A673 (cell line): ENCODE measurements around the gene ASTN2. TPM values are rescaled to one million over a fixed set of nuclear protein-coding genes. Genes with fewer than 3 reads are reported as not detected.

Experiments used
- BruUV-seq: library from RNA; stranded (reverse); fragments of 400-500 nt; replicated peaks from 2 replicates; lab custom pipeline; 2021; lab: Mats Ljungman, UMichigan
- CTCF ChIA-PET: fragments of 300-600 bp; sonication (Branson Sonifier 250); formaldehyde crosslinking; loops from one replicate; lab custom pipeline; 2022; ENCODE audit warnings: antibody characterized with exemption; lab: Charles Lee
- POLR2A ChIA-PET: fragments of 300-600 bp; sonication (Branson Sonifier 250); formaldehyde crosslinking; loops from one replicate; lab custom pipeline; 2022; ENCODE audit warnings: antibody characterized with exemption; ENCODE audit not compliant: low non-redundant PET; lab: Charles Lee
- DNase-seq: peaks from one replicate; pipeline ENCODE4 v3.0.0-alpha.2; 2015; ENCODE audit warnings: low spot score
- H3K27ac ChIP-seq: fragments of 200-600 bp; sonication (generic); 2 replicates; pipeline ENCODE4 v1.5.1; 2016; ENCODE audit warnings: mixed run types, low read depth, mild to moderate bottlenecking, mixed read lengths, antibody characterized with exemption, low read length; ENCODE audit not compliant: poor library complexity, severe bottlenecking
- H3K27me3 ChIP-seq: fragments of 200-600 bp; sonication (generic); replicated peaks from 2 replicates; pipeline ENCODE4 v1.6.1; 2017; ENCODE audit warnings: mixed run types, low read depth, mild to moderate bottlenecking, mixed read lengths, antibody characterized with exemption, low read length; ENCODE audit not compliant: insufficient read depth, poor library complexity
- H3K36me3 ChIP-seq: fragments of 200-600 bp; sonication (generic); 2 replicates; pipeline ENCODE4 v1.6.1; 2016; ENCODE audit warnings: mixed run types, mild to moderate bottlenecking, mixed read lengths, antibody characterized with exemption, low read length; ENCODE audit not compliant: insufficient read depth, poor library complexity, severe bottlenecking
- H3K4me1 ChIP-seq: fragments of 200-600 bp; sonication (generic); 2 replicates; pipeline ENCODE4 v1.6.1; 2017; ENCODE audit warnings: mixed run types, mild to moderate bottlenecking, mixed read lengths, antibody characterized with exemption, low read length; ENCODE audit not compliant: insufficient read depth, poor library complexity, severe bottlenecking
- H3K4me3 ChIP-seq: fragments of 200-600 bp; sonication (generic); 2 replicates; pipeline ENCODE4 v1.5.1; 2016; ENCODE audit warnings: low read depth, mixed run types, mild to moderate bottlenecking, mixed read lengths, low read length; ENCODE audit not compliant: poor library complexity, severe bottlenecking
- H3K9me3 ChIP-seq: fragments of 200-600 bp; sonication (generic); 2 replicates; pipeline ENCODE4 v1.6.1; 2016; ENCODE audit warnings: mixed run types, low read depth, mild to moderate bottlenecking, mixed read lengths, antibody characterized with exemption, low read length; ENCODE audit not compliant: poor library complexity, severe bottlenecking
- CTCF ChIP-seq: fragments of 300-800, 200-600 bp; sonication (generic); conservative IDR thresholded peaks from 2 replicates; pipeline ENCODE4 v1.5.1; 2017; ENCODE audit warnings: low read depth, mild to moderate bottlenecking, antibody characterized with exemption, low read length, moderate library complexity, mixed read lengths
- EZH2 ChIP-seq: fragments of 200-600 bp; sonication (generic); IDR thresholded peaks from 2 replicates; pipeline ENCODE4 v1.6.1; 2017; ENCODE audit warnings: borderline replicate concordance, low read depth, mild to moderate bottlenecking, mixed read lengths, antibody characterized with exemption, low read length; ENCODE audit not compliant: poor library complexity, severe bottlenecking
- intact Hi-C: fragments of 100-400 bp; cut with micrococcal nuclease; formaldehyde crosslinking; loops from one replicate; pipeline ENCODE4 v1.10.0; 2022; ENCODE audit not compliant: unreplicated experiment
- total RNA-seq: library from RNA; stranded (reverse); gene quantifications from 2 replicates; pipeline ENCODE4 v1.2.3, GENCODE V29; 2021

ASTN2 gene
- total RNA-seq, 1 experiment from 2014 or later: 3.4 TPM

- POLR2A ChIA-PET: no interaction called here
- H3K27me3 ChIP-seq: no peaks in the 10 kb centered on the region
- no TSS peak for BruUV-seq
- intact Hi-C loops: no loop called here
- H3K4me1 ChIP-seq: peaks cover 11% of the 10 kb centered on the region
- no peaks in the 10 kb centered on the region for H3K9me3 ChIP-seq
- no peak overlapping the region for H3K27ac ChIP-seq
- no peak for DNase-seq
- TF ChIP-seq CTCF: no peak
- TF ChIP-seq EZH2: no peak
- peak overlapping the region; percentile 73 for H3K4me3 ChIP-seq
- H3K36me3 ChIP-seq: no peaks in the 10 kb centered on the region
- CTCF ChIA-PET: no interaction called here
These were observed 725.9 kb downstream of the ASTN2 start for GRCh38 chr9:116688806-116689485.

- Histone ChIP-seq H3K27ac (peak overlapping the region; percentile 71), H3K4me1 (peaks cover 11% of the 10 kb centered on the region), H3K9me3 (peaks cover 4% of the 10 kb centered on the region), H3K27me3 (no peaks in the 10 kb centered on the region), H3K4me3 (peak overlapping the region; percentile 73), H3K36me3 (no peaks in the 10 kb centered on the region)
- peak; percentile 10 for DNase-seq
- POLR2A ChIA-PET: no interaction called here
- TF ChIP-seq CTCF: no peak
- TF ChIP-seq EZH2: no peak
- CTCF ChIA-PET: no interaction called here
- intact Hi-C loops: no loop called here
- BruUV-seq: no TSS peak
These were observed 727.1 kb downstream of the ASTN2 start for GRCh38 chr9:116687754-116688135.

GRCh38 chr9:116687074-116687753, 727.6 kb downstream of the ASTN2 start, which contains the start of gene TRIM32:
Gene TRIM32, plus strand, starts transcription at chr9:116687305. Its CDS starts 10,438 bp downstream, at chr9:116697743.
- Histone ChIP-seq H3K27ac (peak within 1 kb of the TSS; percentile 71), H3K36me3 (no peaks in the 10 kb centered on the region), H3K9me3 (peaks cover 4% of the 10 kb centered on the region), H3K27me3 (no peaks in the 10 kb centered on the region), H3K4me1 (peaks cover 11% of the 10 kb centered on the region), H3K4me3 (peak within 1 kb of the TSS; percentile 73)
- ChIA-PET POLR2A (interaction anchor here (0.6 kb wide), 1 partner anchor 30 kb away, joined by 13 read pairs; no protein-coding TSS in a partner anchor), CTCF (interaction anchor here (0.7 kb wide), 2 partner anchors 427 to 1094 kb away, joined by 3 read pairs; no protein-coding TSS in a partner anchor)
- intact Hi-C loops: no loop called here
- BruUV-seq: no TSS peak
- DNase-seq: peak; percentile 96
- TF ChIP-seq EZH2 (no peak), CTCF (no peak)
